KMS-11 (cell line): ENCODE data around the gene ARPC4.

ENCODE experiments used
- H2AFZ ChIP-seq: fragments of 200-600 bp; sonication (generic); 2 replicates; pipeline ENCODE4 v1.6.1; 2016; ENCODE audit warnings: antibody characterized with exemption, mixed run types, low read depth
- H3K27ac ChIP-seq: fragments of 200-600 bp; sonication (generic); 2 replicates; pipeline ENCODE4 v1.6.1; 2016; ENCODE audit warnings: mild to moderate bottlenecking, mixed run types
- H3K27me3 ChIP-seq: fragments of 200-600 bp; sonication (generic); 2 replicates; pipeline ENCODE4 v1.6.1; 2017; ENCODE audit warnings: mild to moderate bottlenecking, low read depth, mixed run types, moderate library complexity; ENCODE audit not compliant: insufficient read depth
- H3K36me3 ChIP-seq: fragments of 200-600 bp; sonication (generic); 2 replicates; pipeline ENCODE4 v1.6.1; 2017; ENCODE audit warnings: mild to moderate bottlenecking, mixed run types; ENCODE audit not compliant: insufficient read depth
- H3K4me1 ChIP-seq: fragments of 200-600 bp; sonication (generic); 2 replicates; pipeline ENCODE4 v1.6.1; 2016; ENCODE audit warnings: mild to moderate bottlenecking, low read depth, mixed run types; ENCODE audit not compliant: poor library complexity, severe bottlenecking
- H3K4me2 ChIP-seq: fragments of 200-600 bp; sonication (generic); 2 replicates; pipeline ENCODE4 v1.7.0; 2016; ENCODE audit warnings: mild to moderate bottlenecking, mixed run types
- H3K4me3 ChIP-seq: fragments of 200-600 bp; sonication (generic); IDR thresholded peaks from 2 replicates; pipeline ENCODE4 v1.6.1; 2017; ENCODE audit warnings: low read depth, low read length, mixed read lengths; ENCODE audit not compliant: insufficient read depth
- H3K79me2 ChIP-seq: fragments of 200-600 bp; sonication (generic); 2 replicates; pipeline ENCODE4 v1.6.1; 2016; ENCODE audit warnings: low read depth, mixed run types; ENCODE audit not compliant: insufficient read depth
- H3K9ac ChIP-seq: fragments of 200-600 bp; sonication (generic); 2 replicates; pipeline ENCODE4 v1.6.1; 2016; ENCODE audit warnings: mild to moderate bottlenecking, mixed run types
- H4K20me1 ChIP-seq: fragments of 200-600 bp; sonication (generic); 2 replicates; pipeline ENCODE4 v1.6.1; 2016; ENCODE audit warnings: mild to moderate bottlenecking, mixed run types; ENCODE audit not compliant: insufficient read depth
- CTCF ChIP-seq: fragments of 200-600 bp; sonication (generic); conservative IDR thresholded peaks from 2 replicates; pipeline ENCODE4 v1.6.1; 2017; ENCODE audit warnings: low read depth, mild to moderate bottlenecking, antibody characterized with exemption, low read length, moderate library complexity, mixed read lengths

Gene ARPC4

GRCh38 chr3:9767418-9767817 is 25.5 kb upstream of the ARPC4 start:
- H3K79me2 ChIP-seq, result no peaks in the 10 kb centered on the region
- H3K4me1 ChIP-seq, result no peaks in the 10 kb centered on the region
- H3K27ac ChIP-seq, result no peak overlapping the region
- H2AFZ ChIP-seq, result no peak overlapping the region
- H3K9ac ChIP-seq, result no peak overlapping the region
- H4K20me1 ChIP-seq, result no peaks in the 10 kb centered on the region
- no peaks in the 10 kb centered on the region for H3K27me3 ChIP-seq
- H3K36me3 ChIP-seq, result no peaks in the 10 kb centered on the region
- no peak overlapping the region for H3K4me2 ChIP-seq
- H3K4me3 ChIP-seq, result no peak overlapping the region
- TF ChIP-seq CTCF, result no peak

DNA sequence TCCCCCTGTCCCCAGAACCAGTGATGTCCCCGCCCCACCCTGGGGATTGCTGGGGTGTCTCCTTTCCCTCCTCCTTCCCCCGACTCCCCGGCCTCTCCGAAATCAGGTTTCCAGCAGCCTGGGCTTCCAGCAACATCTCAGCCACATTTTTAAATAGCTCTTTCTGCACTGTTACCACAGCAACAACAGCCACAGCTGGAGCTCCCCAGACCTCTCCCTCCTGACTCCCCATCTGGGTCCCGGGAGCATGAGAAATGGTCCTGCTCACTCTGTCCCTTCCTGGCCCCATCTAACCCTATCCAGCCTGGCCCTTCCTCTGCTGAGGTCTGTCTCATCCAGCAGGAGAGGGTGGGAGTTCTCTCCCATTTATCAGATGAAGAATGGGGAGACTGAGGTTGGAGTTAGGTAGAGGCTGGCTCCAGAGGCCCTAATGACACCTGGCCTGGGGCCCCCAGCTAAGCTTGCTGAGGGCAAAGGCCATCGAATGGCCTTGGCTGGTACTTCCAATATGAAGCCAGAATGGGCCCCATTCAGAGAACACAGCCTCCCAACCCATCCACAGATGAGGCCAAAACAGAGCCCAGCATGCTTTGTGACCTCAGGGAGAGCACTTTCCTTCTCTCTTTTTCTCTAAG is 24.6 kb upstream of the ARPC4 start:
- H3K4me3 ChIP-seq, result no peak overlapping the region
- H3K9ac ChIP-seq, result no peak overlapping the region
- H3K4me1 ChIP-seq, result no peaks in the 10 kb centered on the region
- no peaks in the 10 kb centered on the region for H4K20me1 ChIP-seq
- H3K27ac ChIP-seq, result no peak overlapping the region
- no peak overlapping the region for H3K4me2 ChIP-seq
- TF ChIP-seq CTCF, result no peak
- no peaks in the 10 kb centered on the region for H3K36me3 ChIP-seq
- no peaks in the 10 kb centered on the region for H3K27me3 ChIP-seq
- no peaks in the 10 kb centered on the region for H3K79me2 ChIP-seq
- H2AFZ ChIP-seq, result no peak overlapping the region

DNA sequence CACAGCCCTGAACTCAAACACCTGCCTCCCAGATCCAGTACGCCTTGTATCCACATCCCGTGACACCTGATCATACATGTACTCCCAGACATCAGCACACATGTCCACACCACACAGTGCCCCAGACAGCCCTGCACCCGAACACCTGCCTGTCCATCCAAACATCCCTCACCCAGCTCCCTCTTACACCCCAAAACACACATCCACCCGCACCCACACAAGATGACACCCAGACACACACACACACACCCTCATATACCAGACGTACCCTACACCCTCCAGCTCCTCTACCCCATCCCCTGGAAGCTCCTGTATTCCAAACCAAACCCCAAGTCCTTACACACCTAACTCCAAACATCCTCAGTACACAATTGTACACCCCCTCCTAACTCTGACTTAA is 23.9 kb upstream of the ARPC4 start:
- no peaks in the 10 kb centered on the region for H3K4me1 ChIP-seq
- H3K4me2 ChIP-seq, result peak overlapping the region; percentile 34; the same call in 1 of the 2 replicates
- H3K4me3 ChIP-seq, result no peak overlapping the region
- TF ChIP-seq CTCF, result no peak
- H2AFZ ChIP-seq, result no peak overlapping the region
- H3K79me2 ChIP-seq, result no peaks in the 10 kb centered on the region
- no peaks in the 10 kb centered on the region for H4K20me1 ChIP-seq
- H3K27ac ChIP-seq, result no peak overlapping the region
- H3K27me3 ChIP-seq, result no peaks in the 10 kb centered on the region
- H3K36me3 ChIP-seq, result no peaks in the 10 kb centered on the region
- H3K9ac ChIP-seq, result no peak overlapping the region; the same call in 1 of the 2 replicates

- H3K27ac ChIP-seq, result no peak within 1 kb of the TSS
- peak within 1 kb of the TSS; percentile 34; the same call in 1 of the 2 replicates for H3K4me2 ChIP-seq
- no peaks in the 10 kb centered on the region for H3K79me2 ChIP-seq
- peak within 1 kb of the TSS; percentile 67 for H2AFZ ChIP-seq
- no peaks in the 10 kb centered on the region for H4K20me1 ChIP-seq
- H3K9ac ChIP-seq, result peak within 1 kb of the TSS; percentile 53
- no peaks in the 10 kb centered on the region for H3K4me1 ChIP-seq
- H3K36me3 ChIP-seq, result no peaks in the 10 kb centered on the region
- no peak within 1 kb of the TSS for H3K4me3 ChIP-seq
- no peak for TF ChIP-seq CTCF
- H3K27me3 ChIP-seq, result no peaks in the 10 kb centered on the region
Measured at GRCh38 chr3:9769426-9770275, 23.2 kb upstream of the ARPC4 start, which contains the start of gene CAMK1. Gene CAMK1, minus strand, starts transcription at chr3:9769947. Its CDS starts 2,198 bp downstream, at chr3:9767749.
